HG03135 (cell line): Measurements from ENCODE around the gene CASS4.

Experiments used
- ATAC-seq: cut with Tn5 transposase; IDR thresholded peaks from one replicate; pipeline ENCODE4 v1.9.1; 2021; ENCODE audit warnings: mild to moderate bottlenecking, moderate library complexity; ENCODE audit not compliant: unreplicated experiment

The CASS4 gene

GRCh38 chr20:56422076-56422823, 10.2 kb downstream of the CASS4 start:
- ATAC-seq = no peak

GRCh38 chr20:56422824-56423189, 10.7 kb downstream of the CASS4 start:
- no peak for ATAC-seq

DNA sequence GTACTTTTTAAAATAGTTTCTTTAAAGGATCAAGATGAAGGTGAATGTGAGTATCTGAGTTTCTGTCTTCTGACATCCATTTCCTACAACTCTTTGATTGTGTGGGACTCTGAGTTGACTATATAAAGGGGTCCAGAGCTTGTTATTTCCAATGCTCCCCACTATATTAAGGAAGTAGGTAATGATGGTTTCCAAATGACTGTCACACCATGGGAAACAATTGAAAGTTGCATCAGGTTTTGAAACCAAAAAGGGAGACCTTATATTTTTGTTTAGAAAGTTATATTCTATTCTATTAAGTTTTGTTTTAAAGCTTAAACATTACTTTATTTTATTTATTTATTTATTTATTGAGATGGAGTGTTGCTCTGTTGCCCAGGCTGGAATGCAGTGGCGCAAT, 11.2 kb downstream of the CASS4 start:
- no peak for ATAC-seq

DNA sequence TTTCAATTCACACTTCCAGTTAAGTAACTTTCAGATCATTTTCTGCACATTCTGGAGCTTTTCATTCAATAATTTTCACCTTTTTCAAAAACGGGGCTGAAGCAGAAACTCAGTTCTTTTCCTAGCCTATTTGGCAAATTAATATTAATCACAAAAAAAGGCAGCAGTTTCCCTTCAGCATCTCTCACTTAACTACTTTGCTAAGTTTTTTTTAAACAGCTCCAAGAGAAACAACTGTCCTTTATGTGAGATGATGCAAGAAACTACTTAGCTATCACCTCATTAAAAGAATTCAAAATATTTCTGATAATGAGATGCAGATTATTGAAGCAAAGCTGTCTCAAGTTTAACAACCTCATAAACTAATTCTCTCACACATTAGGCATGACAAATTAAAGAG, 11.8 kb downstream of the CASS4 start:
- no peak for ATAC-seq

- no peak for ATAC-seq
Measured at GRCh38 chr20:56424931-56425330, 12.9 kb downstream of the CASS4 start.

DNA sequence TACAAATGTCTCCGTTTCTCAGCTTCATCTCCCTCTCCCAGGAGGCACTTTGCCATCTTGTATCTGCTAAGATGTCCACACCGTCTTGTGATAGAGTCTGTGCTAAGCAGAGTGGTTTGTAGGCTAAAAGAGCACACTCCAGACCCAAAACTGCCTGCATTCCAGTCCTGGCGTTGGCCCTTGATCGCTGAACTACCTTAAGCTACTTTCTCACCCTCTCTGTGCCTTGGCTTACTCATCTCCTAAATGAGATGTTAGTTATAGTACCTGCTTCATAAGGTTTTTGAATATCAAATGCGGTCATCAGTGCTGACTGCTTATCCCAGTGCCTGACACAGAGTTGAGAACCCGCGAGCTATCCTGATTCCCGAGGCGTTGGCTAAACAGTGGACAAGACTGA, 14.0 kb downstream of the CASS4 start:
- no peak for ATAC-seq

DNA sequence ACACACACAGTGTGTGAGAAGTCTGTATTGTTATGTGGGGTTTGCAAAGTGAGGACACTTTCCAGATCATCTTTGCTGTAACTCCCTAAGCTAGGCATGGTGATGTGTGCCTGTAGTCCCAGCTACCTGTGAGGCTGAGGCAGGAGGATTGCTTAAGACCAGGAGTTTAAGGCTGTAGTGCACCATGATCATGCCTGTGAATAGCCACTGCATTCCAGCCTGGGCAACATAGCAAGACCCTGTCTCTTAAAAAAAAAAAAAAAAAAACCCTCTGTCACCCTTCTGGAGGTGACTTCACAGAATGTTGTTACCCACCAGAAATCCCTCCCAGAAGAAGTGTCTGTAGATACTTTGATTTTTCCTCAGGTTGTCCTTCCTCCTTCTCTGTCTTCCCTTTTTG, 14.9 kb downstream of the CASS4 start:
- ATAC-seq = no peak

- no peak for ATAC-seq
Measured at GRCh38 chr20:56427797-56428196, 15.7 kb downstream of the CASS4 start.

- no peak for ATAC-seq
Measured at GRCh38 chr20:56428410-56428809, 16.4 kb downstream of the CASS4 start.

DNA sequence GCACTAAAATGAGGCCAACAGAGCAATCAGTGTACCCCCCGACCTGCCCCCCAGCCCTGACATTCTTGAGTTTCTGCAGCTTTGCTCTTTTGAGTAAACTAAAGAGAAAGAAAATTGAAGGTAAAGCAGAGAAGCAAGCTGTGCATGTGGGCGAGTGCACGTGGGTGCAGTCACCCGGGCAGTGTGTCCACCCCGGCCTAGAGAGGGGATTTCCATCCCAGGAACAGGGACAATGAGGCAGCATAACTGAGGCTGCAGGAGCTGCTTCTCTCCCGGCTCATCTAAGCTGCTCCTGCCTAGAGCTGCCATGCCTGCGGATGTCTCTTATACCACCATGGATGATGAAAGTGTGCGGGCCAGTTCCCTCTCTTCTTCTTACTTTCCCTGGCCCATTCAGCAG, 16.8 kb downstream of the CASS4 start:
- ATAC-seq = no peak

- no peak for ATAC-seq
Measured at GRCh38 chr20:56429502-56429901, 17.4 kb downstream of the CASS4 start.

DNA sequence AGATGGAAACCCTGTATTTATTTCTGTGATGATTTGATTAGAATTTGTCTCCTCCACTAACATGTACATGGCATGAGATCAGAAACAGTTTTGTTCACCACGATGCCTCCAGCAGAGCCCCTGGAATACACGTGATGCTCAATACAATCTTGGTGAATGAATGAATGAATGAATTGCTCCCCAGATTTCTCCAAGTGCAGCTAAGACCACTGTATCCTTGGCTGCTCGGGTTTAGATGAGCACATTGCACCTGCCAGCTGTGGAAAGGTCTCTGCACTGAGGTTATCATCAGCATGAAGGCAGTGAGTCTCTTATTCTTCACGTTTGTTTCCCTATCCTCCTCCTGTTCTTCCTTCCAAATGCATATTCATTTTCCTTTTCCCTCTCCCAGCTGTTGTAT, 17.9 kb downstream of the CASS4 start:
- ATAC-seq = no peak

DNA sequence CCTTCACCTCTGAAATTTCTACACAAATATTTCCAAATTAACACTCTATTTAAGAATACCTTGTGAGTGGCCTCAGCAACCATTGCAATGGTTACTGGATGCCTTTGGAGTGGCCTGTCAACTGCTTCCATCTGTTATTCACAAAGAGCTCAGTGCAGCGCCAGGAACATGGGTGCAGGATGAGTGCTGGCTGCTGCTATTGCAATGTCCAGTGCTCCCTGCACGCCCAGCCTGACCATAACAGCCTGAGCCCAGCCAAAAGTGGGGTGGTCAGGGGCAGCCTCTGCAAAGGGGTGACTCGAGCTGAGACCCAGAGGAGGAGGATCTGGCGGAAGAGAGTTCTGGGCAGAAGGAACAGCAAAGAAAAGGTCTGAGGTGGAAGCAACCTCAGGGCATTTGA, 18.4 kb downstream of the CASS4 start:
- ATAC-seq = no peak

DNA sequence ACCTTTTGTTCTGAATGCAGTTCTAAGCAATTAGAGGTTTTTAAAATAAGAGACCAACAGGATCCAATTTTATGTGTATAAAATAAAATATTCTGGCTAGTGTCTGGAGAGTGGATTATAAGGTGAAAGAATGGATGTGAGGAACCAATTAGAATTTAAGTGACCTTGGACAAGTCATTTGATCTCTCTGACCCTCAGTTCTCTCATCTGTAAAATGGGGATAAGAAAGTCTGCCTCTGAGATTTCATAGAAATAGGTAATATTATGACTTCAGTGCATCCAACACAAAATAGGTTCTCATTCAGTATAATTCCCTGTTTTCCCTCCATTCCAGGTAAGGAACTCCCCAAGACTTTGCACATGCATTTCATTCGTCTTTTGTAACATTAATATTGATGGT, 18.9 kb downstream of the CASS4 start:
- no peak for ATAC-seq

DNA sequence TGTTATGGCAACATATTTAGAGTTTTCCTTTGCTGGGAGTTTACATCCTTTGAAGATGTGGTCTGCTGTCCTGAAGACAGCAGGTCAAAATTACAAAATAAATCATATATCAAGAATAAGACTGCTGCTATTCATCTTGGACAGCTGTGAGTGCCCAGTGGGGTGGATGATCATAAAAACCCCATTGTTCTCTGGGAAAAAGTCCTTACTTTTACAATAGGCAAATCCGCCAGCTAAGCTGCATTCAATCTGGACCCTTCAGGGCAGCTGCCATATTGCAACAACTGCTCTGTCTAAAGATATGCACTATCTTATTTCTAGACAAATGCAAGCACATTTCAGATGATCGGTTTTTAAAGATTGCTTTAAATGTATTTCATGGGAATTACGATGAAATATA, 19.4 kb downstream of the CASS4 start:
- ATAC-seq = no peak

- ATAC-seq = no peak
Measured at GRCh38 chr20:56433221-56433879, 21.3 kb downstream of the CASS4 start.

DNA sequence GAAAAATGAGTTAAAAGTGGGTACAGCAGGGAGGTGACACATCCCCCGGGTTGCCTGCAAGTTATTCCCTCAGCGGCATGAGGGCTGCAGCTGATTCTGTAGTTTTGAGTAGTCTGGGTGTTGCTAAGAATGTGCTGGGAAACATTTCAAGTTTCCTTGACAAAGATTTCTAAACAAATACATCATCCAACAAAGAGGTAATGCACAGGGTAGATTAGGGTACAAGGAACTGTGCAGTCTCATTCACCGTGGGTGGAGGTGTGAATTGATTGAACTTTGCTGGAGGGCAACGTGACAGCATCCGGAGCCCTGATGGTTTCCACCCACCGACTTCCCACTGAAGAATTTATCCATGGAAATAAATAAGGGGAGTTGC, 21.8 kb downstream of the CASS4 start:
- ATAC-seq = no peak

DNA sequence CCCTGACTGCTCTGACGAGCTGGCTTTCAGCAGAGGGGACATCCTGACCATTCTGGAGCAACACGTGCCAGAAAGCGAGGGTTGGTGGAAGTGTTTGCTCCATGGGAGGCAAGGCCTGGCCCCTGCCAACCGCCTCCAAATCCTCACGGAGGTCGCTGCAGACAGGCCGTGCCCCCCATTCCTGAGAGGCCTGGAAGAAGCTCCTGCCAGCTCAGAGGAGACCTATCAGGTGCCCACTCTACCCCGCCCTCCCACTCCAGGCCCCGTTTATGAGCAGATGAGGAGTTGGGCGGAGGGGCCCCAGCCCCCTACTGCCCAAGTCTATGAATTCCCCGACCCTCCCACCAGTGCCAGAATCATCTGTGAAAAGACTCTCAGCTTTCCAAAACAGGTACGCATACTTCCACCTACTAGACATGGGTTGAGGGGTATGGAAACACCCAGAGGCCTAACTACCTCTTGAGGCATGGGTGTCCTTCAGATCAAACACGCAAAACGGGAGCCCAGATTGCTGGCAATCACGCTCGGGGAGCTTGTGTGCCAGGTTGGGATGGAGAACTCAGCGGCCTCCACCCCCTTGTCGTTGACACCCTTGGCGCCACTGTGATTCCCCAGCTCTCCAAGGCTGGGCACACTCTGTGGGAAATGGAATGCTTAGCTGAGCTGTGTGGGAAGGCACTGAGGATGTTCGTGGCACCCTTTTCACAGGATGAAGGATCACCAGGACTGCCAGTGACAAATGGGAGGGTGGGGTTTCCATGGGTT, 25.3 kb downstream of the CASS4 start:
- no peak for ATAC-seq

DNA sequence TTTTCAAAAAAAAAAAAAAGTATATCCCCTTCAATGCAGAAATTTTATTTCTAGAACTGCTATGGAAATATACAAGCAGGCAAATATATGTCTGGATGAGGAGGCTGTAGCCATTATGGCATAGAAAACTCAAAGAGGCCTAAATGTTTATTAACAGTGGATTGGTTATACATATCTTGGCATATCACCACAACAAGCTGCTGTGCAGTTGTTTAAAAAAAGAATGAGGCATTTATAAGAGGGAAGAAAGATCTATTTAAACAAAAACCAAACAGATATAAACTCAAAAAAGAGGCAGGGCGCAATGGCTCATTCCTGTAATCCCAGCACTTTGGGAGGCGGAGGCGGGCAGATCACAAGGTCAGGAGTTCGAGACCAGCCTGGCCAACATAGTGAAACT, 26.2 kb downstream of the CASS4 start:
- ATAC-seq = no peak

- no peak for ATAC-seq
Measured at GRCh38 chr20:56439771-56440291, 27.8 kb downstream of the CASS4 start.

DNA sequence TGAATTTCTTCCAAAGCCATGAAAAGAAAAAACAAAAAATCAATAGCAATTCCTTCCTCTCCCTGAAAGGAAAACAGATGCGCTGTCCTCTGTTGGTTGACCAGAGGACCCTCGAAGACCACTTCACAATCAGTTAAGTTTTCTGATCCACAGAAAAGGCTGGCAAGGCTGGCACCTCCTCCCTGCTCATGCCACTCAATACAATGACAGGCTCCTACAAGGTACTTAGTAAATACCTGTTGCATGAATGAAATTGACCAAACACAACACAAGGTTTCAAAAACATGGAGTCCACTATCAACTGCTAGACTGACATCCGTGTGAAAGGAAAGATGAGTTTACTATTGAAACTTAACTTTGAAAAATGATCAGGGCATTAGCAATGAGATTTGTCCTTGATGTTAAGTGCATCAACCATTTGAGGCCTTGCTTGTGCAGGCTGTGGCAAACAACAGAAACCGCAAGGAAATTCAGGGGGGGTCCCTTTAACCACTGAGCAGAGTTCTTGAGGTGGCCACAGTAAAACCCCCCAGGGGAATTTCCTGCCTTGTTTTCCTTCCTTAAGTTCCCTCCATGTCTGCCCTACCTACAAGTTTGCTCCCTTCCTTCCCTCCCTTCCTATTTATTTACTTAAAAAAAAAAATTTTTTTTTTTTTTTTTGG, 28.4 kb downstream of the CASS4 start:
- ATAC-seq = no peak
